K562 (cell line): ENCODE data around the gene GRIK1. TPM values are rescaled to one million over a fixed set of nuclear protein-coding genes. Genes with fewer than 3 reads are reported as not detected.

Source experiments
- CHCHD3 ChIP-seq: fragments of 250-450 bp; sonication (Bioruptor Pico); IDR thresholded peaks from 2 replicates; pipeline ENCODE4 v2.1.2; 2022; ENCODE audit warnings: mild to moderate bottlenecking
- HIVEP1 ChIP-seq: fragments of 250-450 bp; sonication (Bioruptor Pico); IDR thresholded peaks from 2 replicates; pipeline ENCODE4 v1.4.0; 2020; ENCODE audit warnings: mild to moderate bottlenecking
- KDM4B ChIP-seq, 2 experiments: fragments of 450-650 bp in 1 of 2; sonication (generic) in 1 of 2; IDR thresholded peaks; 2 replicates each; pipeline ENCODE4 v1.6.1; 2016 to 2017; ENCODE audit warnings: borderline replicate concordance in 2 of 2, antibody characterized with exemption in 1 of 2, low read depth in 1 of 2, mild to moderate bottlenecking in 1 of 2
- MAZ ChIP-seq, 2 experiments: fragments of 450-650 bp in 1 of 2; sonication (generic) in 1 of 2; formaldehyde crosslinking; IDR thresholded peaks in 1 of 2; conservative IDR thresholded peaks in 1 of 2; 2 replicates each; pipeline versions ENCODE4 v1.4.0 to v1.5.0; 2020; ENCODE audit warnings: mild to moderate bottlenecking in 1 of 2, missing genetic modification reagents in 1 of 2
- MEF2D ChIP-seq: conservative IDR thresholded peaks from 2 replicates; pipeline ENCODE4 v1.6.1; 2016; ENCODE audit warnings: low read depth, missing genetic modification characterization, missing compliant biosample characterization
- NR2C2 ChIP-seq, 2 experiments: fragments of 200-800 bp in 1 of 2; sonication (Bioruptor generic) in 1 of 2; sonication (generic) in 1 of 2; formaldehyde crosslinking in 1 of 2; IDR thresholded peaks; 2 replicates each; pipeline versions ENCODE4 v1.6.1 to v1.8.0; 2016 to 2022; ENCODE audit warnings: mild to moderate bottlenecking in 1 of 2, missing compliant biosample characterization in 1 of 2, missing genetic modification characterization in 1 of 2, missing genetic modification reagents in 1 of 2
- POLR2B ChIP-seq: fragments of 450-650 bp; IDR thresholded peaks from 2 replicates; pipeline ENCODE4 v1.6.1; 2018; ENCODE audit warnings: low read depth; ENCODE audit not compliant: partially characterized antibody
- POLR2G ChIP-seq: fragments of 200-400 bp; formaldehyde crosslinking; IDR thresholded peaks from 2 replicates; pipeline ENCODE4 v1.6.1; 2017; ENCODE audit warnings: low read depth, mild to moderate bottlenecking, antibody characterized with exemption, low read length, moderate library complexity
- SMAD3 ChIP-seq: fragments of 450-650 bp; formaldehyde crosslinking; conservative IDR thresholded peaks from 2 replicates; pipeline ENCODE4 v1.4.0; 2020; ENCODE audit warnings: mild to moderate bottlenecking
- TAF1 ChIP-seq: IDR thresholded peaks from 2 replicates; pipeline ENCODE4 v1.6.1; 2011; ENCODE audit warnings: mild to moderate bottlenecking, low read length, moderate library complexity; ENCODE audit not compliant: insufficient read depth, control insufficient read depth, severe bottlenecking; ENCODE audit errors: extremely low read depth
- ZBTB12 ChIP-seq: fragments of 250-450 bp; sonication (Bioruptor Pico); IDR thresholded peaks from 2 replicates; pipeline ENCODE4 v1.4.0; 2020
- ZBTB9 ChIP-seq: fragments of 450-650 bp; formaldehyde crosslinking; IDR thresholded peaks from 2 replicates; pipeline ENCODE4 v1.4.0; 2020; ENCODE audit warnings: mild to moderate bottlenecking, moderate library complexity
- ZNF23 ChIP-seq: fragments of 250-450 bp; sonication (Bioruptor Pico); IDR thresholded peaks from 2 replicates; pipeline ENCODE4 v1.4.0; 2020; ENCODE audit warnings: mild to moderate bottlenecking
- polyA plus RNA-seq, 8 experiments: library from polyadenylated mRNA; depleted of rRNA in 4 of 8; stranded (reverse) in 5 of 8; unstranded in 3 of 8; fragments of >200 nt; fragmentation: Nextera tagmentation in 2 of 8; fragmentation: Illumina TruSeq in 1 of 8; extraction: Ambion mirVana in 2 of 8; extraction: Trizol in 1 of 8; gene quantifications; 2 replicates each; pipeline versions ENCODE4 v1.2.1 to v1.2.3, GENCODE V29; 2011 to 2014; ENCODE audit warnings: inconsistent platforms in 1 of 8, missing spikeins in 1 of 8
- total RNA-seq, 7 experiments: library from RNA; depleted of rRNA in 6 of 7; stranded (reverse); fragments of >200 nt in 6 of 7; fragmentation: Illumina TruSeq in 2 of 7; extraction: Trizol in 2 of 7; gene quantifications; 2 replicates each; pipeline versions ENCODE4 v1.2.1 to v1.2.3, GENCODE V29; 2011 to 2021; ENCODE audit warnings: low replicate concordance in 1 of 7
- TF ChIP-seq, protein P1 (sequence below): fragments of 250-450 bp; sonication (Bioruptor Pico); IDR thresholded peaks from 2 replicates; pipeline ENCODE4 v1.8.0; 2021; ENCODE audit warnings: borderline replicate concordance, mild to moderate bottlenecking, moderate library complexity; ENCODE audit not compliant: poor library complexity, severe bottlenecking
- TF ChIP-seq, protein P2 (sequence below), 2 experiments: fragments of 200-800 bp in 1 of 2; sonication (Bioruptor generic) in 1 of 2; sonication (generic) in 1 of 2; formaldehyde crosslinking in 1 of 2; IDR thresholded peaks in 1 of 2; conservative IDR thresholded peaks in 1 of 2; 2 replicates each; pipeline versions ENCODE4 v1.5.0 to v1.6.1; 2016 to 2020; ENCODE audit warnings: missing compliant biosample characterization in 1 of 2, missing genetic modification characterization in 1 of 2, missing genetic modification reagents in 1 of 2
- TF ChIP-seq, protein P3 (sequence below), 2 experiments: fragments of 450-650 bp; IDR thresholded peaks; 2 replicates each; pipeline ENCODE4 v1.6.1; 2016

The GRIK1 gene
- total and polyA plus RNA-seq, 9 of the 15 experiments (the other 6 are each of a cell fraction or from before 2014, with no cell fraction given) = 0.17 to 2.8 (median 0.53) TPM

DNA sequence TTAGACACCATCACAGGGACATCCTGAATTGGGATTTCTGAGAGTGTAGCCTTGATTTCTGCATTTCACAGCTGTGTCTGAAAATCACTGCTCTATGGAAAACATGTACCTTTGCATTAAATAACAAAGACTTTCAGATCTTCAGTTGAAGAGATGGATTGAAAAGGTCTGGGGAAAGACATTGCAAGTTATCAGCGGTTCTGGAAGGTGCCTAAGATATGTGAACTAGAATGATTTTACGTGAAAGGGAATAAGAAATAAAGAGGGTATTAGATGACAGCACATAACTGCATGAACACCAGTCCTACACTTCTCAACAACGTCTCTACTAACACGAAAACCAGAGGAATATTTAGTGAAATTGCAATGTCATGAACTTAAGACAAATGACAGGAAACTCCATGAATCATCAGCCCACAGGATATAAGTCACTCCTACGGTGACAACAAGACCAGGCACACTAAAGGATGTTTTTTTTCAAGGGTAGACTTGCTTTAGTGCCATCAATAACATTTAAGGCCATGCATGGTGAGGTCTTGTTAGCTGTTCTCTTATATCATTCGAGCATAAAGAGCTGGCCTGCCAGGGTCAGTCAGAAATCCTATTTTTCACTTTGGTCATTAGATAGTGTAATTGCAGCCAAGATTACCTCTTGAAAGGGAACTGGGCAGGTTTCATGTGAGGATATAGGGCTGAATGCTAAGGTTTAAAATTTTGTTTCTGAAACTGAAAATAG is 283.1 kb downstream of the GRIK1 start (continued):
- TF ChIP-seq, protein P1, sequence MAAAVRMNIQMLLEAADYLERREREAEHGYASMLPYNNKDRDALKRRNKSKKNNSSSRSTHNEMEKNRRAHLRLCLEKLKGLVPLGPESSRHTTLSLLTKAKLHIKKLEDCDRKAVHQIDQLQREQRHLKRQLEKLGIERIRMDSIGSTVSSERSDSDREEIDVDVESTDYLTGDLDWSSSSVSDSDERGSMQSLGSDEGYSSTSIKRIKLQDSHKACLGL = no peak
- peak; percentile 20; the same call in 1 of the 2 replicates for TF ChIP-seq HIVEP1
- TF ChIP-seq NR2C2 (CRISPR knock-in tag; IDR thresholded peaks at IDR 0.05) = no peak
- peak; percentile 40; the same call in 1 of the 2 replicates for TF ChIP-seq NR2C2 (tag; IDR thresholded peaks at IDR 0.05)
- peak; percentile 27; the same call in 1 of the 2 replicates for TF ChIP-seq ZBTB12 (CRISPR knock-in tag)
- peak; percentile 55; the same call in 1 of the 2 replicates for TF ChIP-seq POLR2G
- TF ChIP-seq TAF1 = peak; percentile 50
- TF ChIP-seq POLR2B = peak; percentile 67
- TF ChIP-seq KDM4B (IDR thresholded peaks at IDR 0.05; ENCODE audit: borderline replicate concordance in 2 of 2, low read depth in 1 of 2) = 0 out of 4 replicates have a peak, but pooled peaks of 1 of the 2 experiments have one; percentile 55
- TF ChIP-seq MEF2D (tag) = peak; percentile 82
- peak; percentile 60; the same call in 1 of the 2 replicates for TF ChIP-seq SMAD3 (CRISPR knock-in tag)
- peak; percentile 71; the same call in 1 of the 2 replicates for TF ChIP-seq ZBTB9 (CRISPR knock-in tag)
- TF ChIP-seq ZNF23 = peak; percentile 62
- TF ChIP-seq CHCHD3 = no peak
- TF ChIP-seq, protein P2, sequence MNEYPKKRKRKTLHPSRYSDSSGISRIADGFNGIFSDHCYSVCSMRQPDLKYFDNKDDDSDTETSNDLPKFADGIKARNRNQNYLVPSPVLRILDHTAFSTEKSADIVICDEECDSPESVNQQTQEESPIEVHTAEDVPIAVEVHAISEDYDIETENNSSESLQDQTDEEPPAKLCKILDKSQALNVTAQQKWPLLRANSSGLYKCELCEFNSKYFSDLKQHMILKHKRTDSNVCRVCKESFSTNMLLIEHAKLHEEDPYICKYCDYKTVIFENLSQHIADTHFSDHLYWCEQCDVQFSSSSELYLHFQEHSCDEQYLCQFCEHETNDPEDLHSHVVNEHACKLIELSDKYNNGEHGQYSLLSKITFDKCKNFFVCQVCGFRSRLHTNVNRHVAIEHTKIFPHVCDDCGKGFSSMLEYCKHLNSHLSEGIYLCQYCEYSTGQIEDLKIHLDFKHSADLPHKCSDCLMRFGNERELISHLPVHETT (CRISPR knock-in tag; conservative IDR thresholded peaks at IDR 0.05 in 1 of 2, IDR thresholded peaks at IDR 0.05 in 1 of 2) = no peak; a peak in 1 of 4 replicates
- peak; percentile 34 to 63; a peak in 2 of 4 replicates for TF ChIP-seq MAZ (CRISPR knock-in tag; conservative IDR thresholded peaks at IDR 0.05 in 1 of 2, IDR thresholded peaks at IDR 0.05 in 1 of 2)
- TF ChIP-seq, protein P3, sequence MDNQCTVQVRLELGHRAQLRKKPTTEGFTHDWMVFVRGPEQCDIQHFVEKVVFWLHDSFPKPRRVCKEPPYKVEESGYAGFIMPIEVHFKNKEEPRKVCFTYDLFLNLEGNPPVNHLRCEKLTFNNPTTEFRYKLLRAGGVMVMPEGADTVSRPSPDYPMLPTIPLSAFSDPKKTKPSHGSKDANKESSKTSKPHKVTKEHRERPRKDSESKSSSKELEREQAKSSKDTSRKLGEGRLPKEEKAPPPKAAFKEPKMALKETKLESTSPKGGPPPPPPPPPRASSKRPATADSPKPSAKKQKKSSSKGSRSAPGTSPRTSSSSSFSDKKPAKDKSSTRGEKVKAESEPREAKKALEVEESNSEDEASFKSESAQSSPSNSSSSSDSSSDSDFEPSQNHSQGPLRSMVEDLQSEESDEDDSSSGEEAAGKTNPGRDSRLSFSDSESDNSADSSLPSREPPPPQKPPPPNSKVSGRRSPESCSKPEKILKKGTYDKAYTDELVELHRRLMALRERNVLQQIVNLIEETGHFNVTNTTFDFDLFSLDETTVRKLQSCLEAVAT (IDR thresholded peaks at IDR 0.05) = peak; percentile 83 to 86; a peak in 3 of 4 replicates
